Lung (tissue), 12 donors: ENCODE measurements around the gene LTBP4. TPM values are rescaled to one million over a fixed set of nuclear protein-coding genes. Genes with fewer than 3 reads are reported as not detected.

Source experiments
- ATAC-seq: fragments of 200-7000 bp; cut with Tn5 transposase; one replicate; pipeline ENCODE4 v1.9.1; 2020; ENCODE audit warnings: moderate number of reproducible peaks; ENCODE audit not compliant: insufficient read depth, low FRiP score
- DNase-seq, 3 donors: peaks; one replicate each; pipeline ENCODE4 v3.0.0-alpha.2; 2013 to 2017
- H3K27ac ChIP-seq, 2 donors: one replicate each; pipeline ENCODE4 v1.5.1; 2013; ENCODE audit warnings: mild to moderate bottlenecking in 2 of 2, moderate library complexity in 2 of 2, control low read depth in 1 of 2, inconsistent platforms in 1 of 2, low read depth in 1 of 2, low read length in 1 of 2
- H3K27me3 ChIP-seq, 3 donors: one replicate each; pipeline ENCODE4 v1.5.1; 2013; ENCODE audit warnings: low read length in 2 of 3; ENCODE audit not compliant: control insufficient read depth in 3 of 3, insufficient read depth in 3 of 3
- H3K36me3 ChIP-seq, 4 donors: one replicate each; pipeline ENCODE4 v1.5.1; 2013; ENCODE audit warnings: low read length in 4 of 4, mild to moderate bottlenecking in 1 of 4, moderate library complexity in 1 of 4; ENCODE audit not compliant: control insufficient read depth in 4 of 4, insufficient read depth in 4 of 4
- H3K4me1 ChIP-seq, 5 donors: one replicate each; pipeline ENCODE4 v1.5.1; 2013; ENCODE audit warnings: low read length in 5 of 5, mild to moderate bottlenecking in 2 of 5, moderate library complexity in 1 of 5; ENCODE audit not compliant: control insufficient read depth in 5 of 5, insufficient read depth in 5 of 5
- H3K4me3 ChIP-seq: one replicate; pipeline ENCODE4 v1.5.1; 2013; ENCODE audit warnings: mild to moderate bottlenecking, control low read depth, moderate library complexity
- H3K9ac ChIP-seq, 2 donors: one replicate each; pipeline ENCODE4 v1.5.1; 2013; ENCODE audit warnings: low read length in 2 of 2, control low read depth in 1 of 2; ENCODE audit not compliant: insufficient read depth in 1 of 2
- H3K9me3 ChIP-seq, 4 donors: one replicate each; pipeline ENCODE4 v1.5.1; 2013; ENCODE audit warnings: low read length in 3 of 4, mild to moderate bottlenecking in 1 of 4, moderate library complexity in 1 of 4; ENCODE audit not compliant: control insufficient read depth in 4 of 4, insufficient read depth in 3 of 4
- WGBS, 2 donors: extraction: QIAGEN DNeasy Blood & Tissue Kit; methylation state at CpG; one replicate each; pipeline ENCODE4 v1.1.7; 2013; 5-methylcytosine and 5-hydroxymethylcytosine counted together
- polyA plus RNA-seq, 2 donors: library from polyadenylated mRNA; stranded (reverse); fragments of 200-250 nt; gene quantifications; one replicate each; pipeline ENCODE4 v1.2.1, GENCODE V29; 2013
- total RNA-seq, 2 donors: library from RNA; depleted of rRNA in 1 of 2; stranded (reverse); fragments of >200 nt in 1 of 2; gene quantifications; one replicate each; pipeline ENCODE4 v1.2.1, GENCODE V29; 2014 to 2021
- TF ChIP-seq, protein P1 (sequence below): IDR thresholded peaks from 2 replicates; pipeline ENCODE4 v1.5.1; 2012; ENCODE audit warnings: mild to moderate bottlenecking; ENCODE audit errors: control extremely low read depth, extremely low read depth
- donor health status: control.
- donor health status: control.
- donor health status: Bipolar disorder and iron deficiency.
- donor health status: healthy.
- donor health status: DM: yes; HTN: yes; CAD: no.

The LTBP4 gene
- total and polyA plus RNA-seq, 4 donors = 73.0 to 290 (median 151) TPM

DNA sequence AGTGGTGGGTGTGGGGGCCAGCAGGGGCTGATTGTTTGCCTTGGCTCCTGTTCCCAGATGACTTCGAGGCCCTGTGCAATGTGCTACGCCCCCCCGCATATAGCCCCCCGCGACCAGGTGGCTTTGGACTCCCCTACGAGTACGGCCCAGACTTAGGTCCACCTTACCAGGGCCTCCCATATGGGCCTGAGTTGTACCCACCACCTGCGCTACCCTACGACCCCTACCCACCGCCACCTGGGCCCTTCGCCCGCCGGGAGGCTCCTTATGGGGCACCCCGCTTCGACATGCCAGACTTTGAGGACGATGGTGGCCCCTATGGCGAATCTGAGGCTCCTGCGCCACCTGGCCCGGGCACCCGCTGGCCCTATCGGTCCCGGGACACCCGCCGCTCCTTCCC is 25.7 kb downstream of the LTBP4 start:
- ATAC-seq = no peak
- Histone ChIP-seq H3K27ac (no peak overlapping the region), H3K27me3 (no peaks in the 10 kb centered on the region), H3K4me3 (no peak overlapping the region), H3K36me3 (peaks cover 0 to 37% (median 24%) of the 10 kb centered on the region in 4 donors), H3K4me1 (peaks cover 0 to 2% (median 0%) of the 10 kb centered on the region in 5 donors), H3K9ac (no peak overlapping the region), H3K9me3 (peaks cover 0 to 4% (median 0%) of the 10 kb centered on the region in 4 donors)
- TF ChIP-seq, protein P1, sequence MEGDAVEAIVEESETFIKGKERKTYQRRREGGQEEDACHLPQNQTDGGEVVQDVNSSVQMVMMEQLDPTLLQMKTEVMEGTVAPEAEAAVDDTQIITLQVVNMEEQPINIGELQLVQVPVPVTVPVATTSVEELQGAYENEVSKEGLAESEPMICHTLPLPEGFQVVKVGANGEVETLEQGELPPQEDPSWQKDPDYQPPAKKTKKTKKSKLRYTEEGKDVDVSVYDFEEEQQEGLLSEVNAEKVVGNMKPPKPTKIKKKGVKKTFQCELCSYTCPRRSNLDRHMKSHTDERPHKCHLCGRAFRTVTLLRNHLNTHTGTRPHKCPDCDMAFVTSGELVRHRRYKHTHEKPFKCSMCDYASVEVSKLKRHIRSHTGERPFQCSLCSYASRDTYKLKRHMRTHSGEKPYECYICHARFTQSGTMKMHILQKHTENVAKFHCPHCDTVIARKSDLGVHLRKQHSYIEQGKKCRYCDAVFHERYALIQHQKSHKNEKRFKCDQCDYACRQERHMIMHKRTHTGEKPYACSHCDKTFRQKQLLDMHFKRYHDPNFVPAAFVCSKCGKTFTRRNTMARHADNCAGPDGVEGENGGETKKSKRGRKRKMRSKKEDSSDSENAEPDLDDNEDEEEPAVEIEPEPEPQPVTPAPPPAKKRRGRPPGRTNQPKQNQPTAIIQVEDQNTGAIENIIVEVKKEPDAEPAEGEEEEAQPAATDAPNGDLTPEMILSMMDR = no peak
- DNase-seq = no peak
- 94 to 95% methylated on average over 24 of the region's 24 CpGs for WGBS, 2 donors

DNA sequence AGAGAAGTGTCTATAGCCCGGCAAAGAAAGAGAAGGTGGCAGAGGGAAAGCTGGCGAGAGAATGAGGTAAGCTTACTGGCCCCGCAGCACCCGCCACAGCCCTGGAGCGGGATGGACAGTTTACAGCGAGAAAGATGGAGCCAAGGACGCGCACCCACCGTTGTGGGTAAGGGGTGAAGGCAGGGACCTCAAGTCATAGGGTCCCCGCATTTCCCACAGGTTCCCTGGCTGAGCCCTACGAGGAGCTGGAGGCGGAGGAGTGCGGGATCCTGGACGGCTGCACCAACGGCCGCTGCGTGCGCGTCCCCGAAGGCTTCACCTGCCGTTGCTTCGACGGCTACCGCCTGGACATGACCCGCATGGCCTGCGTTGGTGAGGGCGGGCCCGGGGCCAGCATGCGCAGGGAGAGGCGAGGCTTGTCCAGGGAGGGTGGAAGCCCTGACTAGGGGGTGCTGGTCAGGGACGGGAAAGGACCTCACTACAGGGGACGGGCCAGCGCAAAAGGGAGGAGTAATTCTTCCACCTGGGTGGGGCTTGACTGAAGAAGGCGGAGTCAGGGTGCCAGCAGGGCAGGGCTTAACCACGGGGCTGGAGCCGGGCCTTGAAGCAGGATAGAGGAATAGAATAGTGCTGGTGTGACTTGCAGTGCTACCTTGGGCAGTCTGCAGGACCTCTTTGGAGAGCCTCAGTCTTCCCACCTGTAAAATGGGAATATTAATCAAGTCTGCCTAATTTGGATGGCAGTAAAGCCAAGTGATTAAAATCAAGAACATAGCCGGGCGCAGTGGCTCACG is 26.5 kb downstream of the LTBP4 start:
- no peak for DNase-seq
- H3K36me3 ChIP-seq = peaks cover 0 to 35% (median 19%) of the 10 kb centered on the region in 4 donors
- WGBS, 2 donors = 91 to 96% methylated on average over 39 of the region's 39 CpGs
- H3K9me3 ChIP-seq = peaks cover 0 to 4% (median 0%) of the 10 kb centered on the region in 4 donors
- TF ChIP-seq, protein P1 = no peak
- no peak overlapping the region for H3K9ac ChIP-seq
- H3K4me1 ChIP-seq = peaks cover 0 to 3% (median 0%) of the 10 kb centered on the region in 5 donors
- no peak overlapping the region for H3K27ac ChIP-seq
- no peak overlapping the region for H3K4me3 ChIP-seq
- ATAC-seq = no peak
- no peaks in the 10 kb centered on the region for H3K27me3 ChIP-seq

DNA sequence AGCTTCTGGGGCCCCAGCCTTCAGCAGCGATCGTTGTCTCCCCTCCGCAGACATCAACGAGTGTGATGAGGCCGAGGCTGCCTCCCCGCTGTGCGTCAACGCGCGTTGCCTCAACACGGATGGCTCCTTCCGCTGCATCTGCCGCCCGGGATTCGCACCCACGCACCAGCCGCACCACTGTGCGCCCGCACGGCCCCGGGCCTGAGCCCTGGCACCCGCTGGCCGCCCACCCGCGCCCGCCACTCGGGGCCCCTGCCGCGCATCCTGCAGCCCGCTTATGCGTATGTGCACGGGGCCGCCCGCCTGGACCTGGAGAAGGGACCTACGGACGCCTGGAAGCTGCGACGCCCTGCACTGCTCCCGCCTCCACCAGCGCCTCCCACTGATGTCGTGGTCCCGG is 28.2 kb downstream of the LTBP4 start:
- no peak for DNase-seq

More for the DNA sequence above, 28.2 kb downstream of the LTBP4 start:
- Histone ChIP-seq H3K36me3 (peaks cover 0 to 26% (median 14%) of the 10 kb centered on the region in 4 donors), H3K9ac (no peak overlapping the region), H3K4me3 (no peak overlapping the region), H3K27me3 (no peaks in the 10 kb centered on the region), H3K9me3 (peaks cover 0 to 4% (median 0%) of the 10 kb centered on the region in 4 donors), H3K4me1 (peaks cover 0 to 10% (median 4%) of the 10 kb centered on the region in 5 donors), H3K27ac (no peak overlapping the region)
- WGBS, 2 donors = 94 to 96% methylated on average over 41 to 42 of the region's 42 CpGs
- no peak for ATAC-seq
- TF ChIP-seq, protein P1 = no peak
